Measurements from ENCODE around the gene ATP8B4.
"Not testable (repeated sequence)": the region's sequence is repeated elsewhere in the genome, so short reads cannot be mapped to it uniquely, and the experiment has no call there.

Gene ATP8B4

DNA sequence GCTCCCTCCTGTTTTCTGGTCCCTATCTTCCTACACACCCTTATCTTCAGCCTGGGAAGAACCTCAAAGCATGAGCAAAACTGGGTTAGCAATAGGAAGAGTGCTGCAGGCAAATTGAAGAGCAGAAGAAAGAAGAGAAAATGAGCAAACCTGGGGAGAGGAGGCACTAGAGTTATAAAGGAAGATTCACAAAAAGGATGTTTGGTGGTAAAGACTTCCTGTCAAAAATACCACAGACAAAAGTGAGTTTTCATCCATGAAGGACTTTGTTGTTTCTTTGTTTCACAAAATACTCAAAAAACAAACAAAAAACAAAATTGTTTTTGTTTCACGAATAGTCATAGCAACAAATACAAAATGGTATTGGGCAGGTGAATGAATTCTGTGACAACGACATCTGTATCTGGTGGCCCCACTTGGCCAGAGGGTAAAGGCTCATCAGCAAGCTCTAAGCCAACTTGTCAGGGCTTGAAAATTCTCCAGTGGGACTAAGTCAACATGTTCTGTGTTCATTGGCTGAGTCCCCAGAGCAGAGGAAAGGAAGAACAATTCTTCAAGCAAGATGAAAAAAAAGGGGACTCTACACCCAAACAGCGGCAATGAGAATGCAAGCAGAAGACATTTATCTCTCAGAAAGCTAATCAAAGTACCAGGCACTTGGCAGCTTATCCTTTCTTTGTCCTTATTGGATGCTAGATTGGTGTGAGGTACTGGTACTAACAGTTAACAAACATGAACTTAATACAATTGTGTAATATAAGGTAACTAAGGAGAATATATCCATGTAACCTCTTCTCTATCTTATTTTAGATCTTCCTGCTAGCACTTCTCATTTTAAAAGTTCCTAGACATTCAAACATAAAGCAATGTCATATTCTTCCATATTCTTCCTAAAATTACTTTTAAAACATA, 9.7 kb downstream of the ATP8B4 start:
- no peak for DNase-seq (ENCODE audit: low spot score)
- FAIRE-seq: no peak

DNA sequence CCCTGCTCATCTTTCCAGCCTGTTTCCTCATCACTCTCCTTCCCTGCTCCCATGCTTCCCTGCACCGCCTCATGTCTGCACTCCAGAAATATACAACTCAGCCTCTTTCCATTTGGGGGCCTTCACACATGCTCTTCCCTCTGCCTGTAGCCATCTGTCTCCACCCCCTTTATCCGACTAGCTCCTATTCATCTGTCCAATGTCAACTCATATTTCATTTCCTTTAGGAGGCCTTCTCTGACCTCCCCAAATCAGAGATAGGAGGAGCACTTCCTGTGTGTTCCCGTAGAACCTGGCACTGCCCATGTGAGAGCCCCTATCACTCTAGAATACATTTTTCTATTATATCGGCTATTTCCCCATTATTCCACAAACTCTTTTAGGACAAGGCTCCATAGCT, 10.6 kb downstream of the ATP8B4 start:
- DNase-seq (ENCODE audit: low spot score): no peak
- FAIRE-seq: no peak

DNA sequence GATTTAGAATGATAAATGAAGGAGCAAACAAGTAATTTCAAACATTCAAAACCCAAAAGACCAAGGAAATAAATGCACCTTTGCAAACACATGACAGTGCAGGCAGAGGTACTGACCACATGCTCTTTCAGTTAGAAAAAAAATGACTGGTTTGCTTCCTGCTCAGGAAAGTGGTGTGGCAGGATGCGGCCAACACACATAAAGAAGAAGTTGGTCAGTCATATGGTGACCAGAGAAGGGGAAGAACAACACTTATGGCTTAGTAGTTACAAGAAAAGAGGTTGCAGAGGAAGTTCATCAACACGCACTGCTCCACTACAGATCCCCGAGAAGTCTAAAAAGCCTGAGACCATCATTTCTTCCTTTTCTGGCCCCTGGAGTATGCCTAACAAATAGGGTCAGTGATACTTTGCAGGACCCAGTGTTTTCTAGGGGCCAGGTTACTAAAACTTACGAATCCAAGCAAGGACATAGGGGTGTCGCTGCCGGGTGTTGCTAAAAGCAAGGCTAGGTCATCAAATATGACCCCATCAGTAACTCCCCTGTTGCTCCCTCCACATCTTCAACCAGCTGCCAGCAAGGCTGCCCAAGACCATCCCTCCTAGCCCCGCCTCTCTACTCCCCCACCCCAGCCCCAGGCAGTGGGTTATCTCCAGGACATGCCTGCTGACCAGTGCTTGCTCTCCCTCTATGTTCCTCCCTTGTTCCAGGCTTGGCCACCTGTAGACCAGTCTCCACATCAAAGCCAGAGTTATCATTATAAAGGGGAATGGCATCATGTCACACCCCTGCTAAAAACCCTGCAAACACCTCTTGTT, 11.2 kb downstream of the ATP8B4 start:
- FAIRE-seq: no peak
- DNase-seq (ENCODE audit: low spot score): no peak

DNA sequence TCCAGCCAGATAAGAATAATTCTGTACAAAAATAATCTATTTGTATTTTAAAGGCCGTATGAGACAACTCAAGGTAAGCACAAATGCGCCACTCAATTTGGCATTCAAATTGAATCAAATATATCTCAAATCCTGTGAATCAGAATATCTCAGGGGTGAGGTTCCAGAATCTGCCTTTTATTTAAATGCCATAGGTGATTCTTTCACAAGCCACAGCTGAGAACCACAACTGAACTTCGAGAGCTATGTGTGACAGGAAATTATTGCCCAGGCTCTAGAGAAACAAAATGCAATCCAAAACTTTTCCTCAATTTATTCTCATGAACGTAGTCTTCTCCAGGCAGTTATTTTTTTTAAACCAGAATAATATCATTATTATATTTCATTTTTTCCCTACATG, 11.9 kb downstream of the ATP8B4 start:
- DNase-seq (ENCODE audit: low spot score): no peak
- FAIRE-seq: no peak

DNA sequence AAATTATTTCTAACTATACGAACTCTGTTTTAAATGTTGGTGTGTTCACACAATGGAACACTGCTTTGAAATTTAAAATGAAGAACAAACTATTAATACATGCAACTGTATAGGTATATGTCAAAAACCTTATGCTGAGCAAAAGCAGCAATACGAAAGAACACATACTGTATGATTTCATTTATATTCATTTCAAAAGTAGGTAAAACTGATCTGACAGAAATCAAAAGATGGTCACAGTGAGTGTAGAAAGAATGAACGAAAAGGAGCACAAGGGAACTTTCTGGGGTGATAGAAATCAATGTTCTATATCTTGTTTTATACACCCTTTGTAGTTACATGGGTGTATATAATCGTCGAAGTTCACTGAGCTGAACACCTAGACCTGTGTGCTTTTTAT, 12.6 kb downstream of the ATP8B4 start:
- no peak for DNase-seq (ENCODE audit: low spot score)
- no peak for FAIRE-seq

DNA sequence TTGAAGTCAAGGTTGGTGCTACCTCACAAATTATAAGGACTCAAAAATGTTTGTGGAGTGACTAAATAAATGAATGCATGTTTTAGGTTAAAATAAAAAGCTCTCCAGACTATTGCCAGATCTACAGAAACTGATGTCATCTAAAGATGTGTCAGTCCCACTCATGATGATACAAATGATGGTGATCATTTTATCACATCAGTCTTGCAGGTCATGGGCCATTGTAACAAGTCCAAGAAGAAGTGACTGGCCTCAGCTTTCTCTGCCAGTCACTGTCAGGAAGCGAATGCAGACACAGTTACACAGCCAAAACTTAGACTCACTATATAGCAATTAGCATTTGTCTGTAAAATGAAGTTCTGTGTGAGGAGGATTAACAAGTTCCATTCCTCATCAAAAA, 18.5 kb downstream of the ATP8B4 start:
- DNase-seq (ENCODE audit: low spot score) (no peak), FAIRE-seq (no peak)

DNA sequence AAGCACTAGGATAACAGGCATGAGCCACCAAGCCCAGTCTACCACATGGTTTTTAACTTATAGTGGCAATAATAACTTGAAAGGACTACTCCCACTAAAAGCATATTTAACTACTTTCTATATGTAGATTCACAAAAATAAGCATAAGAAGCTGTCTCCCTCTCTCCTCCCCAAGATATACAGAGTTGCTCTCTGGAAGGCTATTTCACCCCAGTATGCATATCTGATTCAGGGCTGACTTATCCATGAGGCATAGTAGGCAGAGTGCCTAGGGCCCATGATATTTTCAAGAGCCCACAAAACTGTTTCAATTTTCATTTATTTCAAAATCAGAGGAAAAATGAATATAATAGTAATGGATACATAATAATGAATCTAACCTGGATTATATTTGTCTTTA, 20.5 kb downstream of the ATP8B4 start:
- no peak for DNase-seq (ENCODE audit: low spot score)
- FAIRE-seq: no peak

DNA sequence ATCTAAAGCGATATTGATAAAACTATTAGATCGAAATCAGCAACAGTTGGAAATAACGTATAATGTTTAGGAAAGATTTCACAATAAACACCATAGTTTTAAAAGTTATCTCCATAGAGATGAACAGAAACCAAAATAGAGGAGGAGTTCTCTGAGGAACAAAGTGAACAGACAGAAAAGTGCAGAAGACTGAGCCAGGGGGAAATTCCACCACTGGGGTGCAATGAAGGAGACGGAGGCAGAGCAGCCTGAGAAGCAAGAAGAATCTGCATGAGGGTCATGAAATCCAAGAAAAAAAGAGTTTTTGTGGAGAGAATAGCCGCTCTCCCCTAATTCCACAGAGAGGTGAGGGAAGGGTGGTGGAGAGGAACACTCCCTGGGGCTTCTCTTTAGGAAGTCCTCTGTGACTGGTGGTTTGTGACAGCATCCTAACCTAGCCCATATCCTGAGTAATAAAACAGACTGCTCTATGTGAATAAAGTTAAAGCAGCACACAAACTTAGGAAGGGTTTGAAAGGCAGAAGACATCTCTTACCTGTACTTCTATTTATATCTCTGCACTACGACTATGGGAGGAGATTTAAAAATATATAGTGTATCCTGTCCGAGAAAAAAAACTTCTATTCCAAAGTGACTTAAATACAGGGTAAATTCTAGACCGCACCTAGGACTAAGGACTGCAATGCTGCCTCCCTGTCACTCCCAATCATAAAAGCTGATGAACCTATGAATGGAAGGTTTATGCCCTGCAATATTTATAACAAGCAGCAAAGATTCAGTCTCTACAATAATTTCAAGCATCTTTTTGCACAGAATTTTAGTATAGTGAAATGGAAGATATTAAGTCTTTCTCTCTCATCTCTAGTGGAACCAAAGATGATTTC, 22.9 kb downstream of the ATP8B4 start:
- no peak for FAIRE-seq

DNA sequence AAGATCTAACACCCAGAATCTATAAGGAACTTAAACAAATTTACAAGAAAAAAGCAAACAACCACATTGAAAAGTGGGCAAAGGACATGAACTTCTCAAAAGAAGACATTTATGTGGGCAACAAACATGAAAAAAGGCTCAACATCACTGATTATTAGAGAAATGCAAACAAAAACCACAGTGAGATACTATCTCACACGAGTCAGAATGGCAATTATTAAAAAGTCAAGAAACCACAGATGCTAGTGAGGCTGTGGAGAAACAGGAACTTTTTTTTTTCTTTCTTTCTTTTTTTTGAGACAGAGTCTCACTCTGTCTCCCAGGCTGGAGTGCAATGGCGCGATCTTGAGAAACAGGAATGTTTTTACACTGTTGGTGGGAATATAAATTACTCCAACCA, 29.6 kb downstream of the ATP8B4 start:
- FAIRE-seq; DNase-seq (ENCODE audit: low spot score): not testable (repeated sequence)

More for the DNA sequence above, 22.9 kb downstream of the ATP8B4 start:
- no peak for DNase-seq (ENCODE audit: low spot score)

DNA sequence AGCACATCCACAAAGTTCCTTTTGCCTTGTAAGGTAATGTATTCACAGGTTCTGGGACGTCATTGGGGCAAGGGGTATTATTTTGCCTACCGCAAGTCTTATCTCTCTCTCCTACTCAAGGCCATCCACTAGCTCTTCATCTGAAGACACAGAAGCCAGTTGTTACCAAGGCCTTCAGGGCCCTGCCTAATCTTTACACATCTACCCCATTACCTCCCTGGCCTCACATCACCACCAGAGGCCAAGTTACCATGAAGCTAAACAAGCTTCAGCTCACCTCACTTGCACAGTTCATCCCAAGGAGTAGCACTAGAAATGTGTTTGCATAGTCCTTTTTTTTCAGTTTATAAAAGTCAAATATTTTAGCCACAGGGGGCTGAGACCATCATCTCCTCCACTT, 34.1 kb downstream of the ATP8B4 start:
- DNase-seq (ENCODE audit: low spot score) (no peak), FAIRE-seq (no peak)

DNA sequence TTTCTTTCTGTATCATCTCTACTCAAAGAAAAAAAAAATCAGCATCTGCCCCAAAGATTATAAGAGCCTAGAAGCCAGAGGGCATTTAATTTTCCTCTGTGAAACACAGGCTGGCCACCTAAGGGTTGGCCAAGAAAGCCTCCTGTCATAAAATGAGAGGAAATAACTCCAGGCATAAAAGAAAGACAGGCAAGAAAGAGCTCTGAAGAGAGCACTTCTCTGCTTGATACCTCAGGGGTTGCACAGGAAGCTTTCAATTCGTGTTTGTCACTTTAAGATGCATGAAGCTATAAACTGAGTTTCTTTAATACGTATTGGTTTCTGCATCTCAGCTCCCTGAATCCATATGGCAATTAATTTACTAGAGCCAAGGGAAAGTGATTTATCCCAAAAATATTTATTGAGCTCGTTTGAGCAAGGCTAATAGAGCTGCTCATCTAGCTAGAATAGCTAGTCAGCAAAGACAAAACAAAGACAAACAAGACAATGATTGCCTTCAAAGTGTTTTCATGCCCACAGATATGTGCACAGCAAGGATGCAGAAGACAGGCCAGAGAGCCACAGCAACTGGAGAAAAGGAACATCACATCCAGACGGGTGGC, 35.5 kb downstream of the ATP8B4 start:
- FAIRE-seq (no peak), DNase-seq (ENCODE audit: low spot score) (no peak)

DNA sequence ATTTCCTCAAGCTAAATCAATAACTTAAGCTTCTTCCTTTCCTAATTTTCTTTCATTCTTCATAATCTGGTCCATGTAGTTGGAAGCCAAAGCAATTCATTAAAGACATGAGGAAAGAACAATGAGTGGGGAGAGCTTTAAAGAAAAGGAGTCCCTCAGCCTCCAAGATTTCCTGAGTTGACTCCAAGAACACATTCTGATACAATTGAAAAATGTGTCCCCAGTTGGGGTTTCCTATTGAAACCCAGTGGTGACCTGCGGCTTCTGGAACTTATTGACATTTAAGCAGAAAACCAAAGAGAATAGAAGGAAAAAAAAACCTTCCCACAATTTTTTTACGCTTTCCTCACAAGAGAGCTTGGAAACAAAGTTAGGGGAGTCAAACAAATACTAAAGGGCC, 37.0 kb downstream of the ATP8B4 start:
- DNase-seq (ENCODE audit: low spot score): no peak
- FAIRE-seq: no peak

DNA sequence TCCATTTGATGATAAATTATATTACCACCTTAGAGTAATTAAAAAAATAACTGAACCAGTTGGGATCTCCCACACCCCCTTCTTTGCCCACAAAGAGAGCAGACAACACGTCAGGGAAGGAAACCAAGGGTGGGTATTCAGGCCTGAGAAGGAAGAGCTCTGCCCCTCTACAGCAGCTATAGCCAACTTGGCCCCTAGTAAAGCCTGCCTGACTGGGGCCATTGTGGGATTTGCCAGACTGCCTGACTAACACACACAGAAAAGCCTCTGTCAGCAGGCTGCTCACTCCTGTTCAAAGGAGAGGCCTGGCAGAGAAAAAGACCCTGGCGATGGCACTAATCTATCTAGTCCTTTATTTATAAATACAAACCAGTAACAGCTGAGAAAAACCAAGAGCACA, 41.4 kb downstream of the ATP8B4 start:
- FAIRE-seq: no peak

DNA sequence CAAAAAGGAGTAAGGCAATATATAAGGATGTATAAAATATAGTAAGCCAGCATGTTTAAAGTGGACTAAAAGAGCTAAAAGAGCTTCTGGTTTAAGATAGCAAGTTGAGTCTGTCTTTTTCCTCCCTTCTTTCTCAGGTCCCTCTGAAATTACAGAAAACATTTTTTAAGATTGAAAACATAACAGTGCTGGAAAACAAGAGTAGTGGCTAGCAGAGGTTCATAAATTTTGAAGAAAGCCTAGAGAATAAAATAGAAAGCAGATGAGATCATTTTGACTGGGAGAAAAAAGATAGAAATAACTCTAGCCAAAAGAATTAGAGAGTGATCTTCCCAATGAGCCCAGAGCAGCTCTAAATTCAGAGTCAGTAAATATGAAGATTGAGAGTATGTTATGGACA, 41.9 kb downstream of the ATP8B4 start:
- FAIRE-seq: no peak
- DNase-seq (ENCODE audit: low spot score): no peak

More for the DNA sequence above, 41.4 kb downstream of the ATP8B4 start:
- DNase-seq (ENCODE audit: low spot score): no peak

DNA sequence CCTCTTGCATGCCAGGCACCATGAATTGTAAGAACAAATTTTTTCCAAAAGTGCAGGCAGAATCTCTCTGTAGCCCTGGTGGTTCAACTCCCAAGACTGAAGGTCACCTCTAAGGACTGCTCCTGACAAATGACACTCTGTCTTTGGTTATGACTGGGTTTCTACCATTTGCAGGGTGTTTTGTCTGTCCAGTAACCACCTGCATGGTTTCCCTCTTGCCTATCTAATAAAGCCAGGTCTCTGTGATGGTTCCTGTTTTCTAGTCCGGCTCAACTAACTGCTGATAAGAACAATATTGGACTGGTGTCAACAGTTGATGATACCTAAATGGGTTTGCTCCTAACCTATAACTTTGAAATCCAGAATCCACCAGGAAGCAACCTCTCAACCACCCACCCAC, 43.7 kb downstream of the ATP8B4 start:
- DNase-seq (ENCODE audit: low spot score) (no peak), FAIRE-seq (no peak)

DNA sequence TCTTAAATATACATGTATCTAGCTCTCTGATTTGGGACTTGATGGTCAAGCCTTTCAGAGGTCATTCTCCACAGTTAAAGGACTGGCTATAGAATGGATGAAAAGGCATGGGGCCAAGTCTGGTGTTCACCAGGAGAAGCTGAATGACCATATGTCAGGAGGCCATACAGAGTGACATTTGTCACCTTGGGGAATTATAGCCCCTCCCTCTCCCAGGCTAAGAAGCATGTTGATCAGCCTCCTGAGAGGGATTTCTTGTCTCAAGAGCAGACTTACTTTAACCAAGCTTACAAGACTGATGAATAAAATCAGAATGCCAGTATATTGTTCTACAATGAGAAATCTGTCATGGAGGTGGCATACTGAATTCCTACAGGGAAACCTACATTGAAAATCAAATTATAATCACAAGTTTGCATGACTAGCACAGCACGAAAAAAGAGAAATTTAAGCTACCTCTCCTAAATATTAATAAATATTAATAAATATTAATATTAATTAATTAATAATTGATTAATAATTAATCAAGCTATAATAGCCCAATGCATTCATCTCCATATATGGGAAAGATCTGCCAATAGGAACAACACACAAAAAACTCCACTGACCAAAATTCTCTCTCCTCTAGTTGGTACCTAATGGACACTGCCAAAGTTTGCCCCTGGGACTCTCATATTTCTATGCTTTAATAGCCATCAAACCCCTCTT, 47.3 kb downstream of the ATP8B4 start:
- DNase-seq (ENCODE audit: low spot score): no peak
- no peak for FAIRE-seq

DNA sequence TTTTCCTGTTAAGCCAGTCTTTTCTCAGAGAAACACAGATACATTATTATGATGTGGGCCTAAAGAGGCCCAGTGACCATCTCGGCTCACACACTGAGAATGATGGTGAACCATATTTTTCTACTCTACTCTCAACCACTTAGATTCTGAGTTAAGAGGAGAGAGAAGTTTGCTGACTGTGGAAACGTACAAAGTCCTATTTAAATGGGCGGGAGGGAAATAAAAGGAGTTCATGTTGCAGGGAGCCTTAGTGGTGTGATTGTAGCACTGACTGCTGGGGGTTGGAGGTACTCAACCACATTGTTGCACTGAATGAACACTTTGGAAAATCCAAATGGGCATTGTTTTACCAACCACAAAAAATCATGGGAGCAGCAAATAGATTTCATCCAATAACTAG, 51.0 kb downstream of the ATP8B4 start:
- DNase-seq (ENCODE audit: low spot score): no peak

DNA sequence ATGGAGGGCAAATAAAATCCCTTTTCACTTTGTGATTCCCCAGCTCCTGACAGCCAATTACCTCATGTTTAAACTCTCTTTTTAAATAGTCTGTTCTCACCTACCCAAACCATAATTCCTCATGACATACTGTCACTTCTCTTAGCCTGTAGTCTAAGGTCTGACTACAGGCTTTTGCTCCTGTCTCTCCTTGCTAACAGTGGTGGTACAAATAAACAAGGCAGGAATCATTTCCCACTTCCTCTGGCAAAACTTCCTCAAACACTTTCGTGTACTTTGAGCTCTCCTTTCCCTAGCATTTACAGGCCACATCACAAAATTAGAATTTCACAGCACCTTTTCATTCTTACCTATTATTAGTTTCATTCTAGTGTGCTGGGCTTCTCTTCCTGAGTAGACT, 51.8 kb downstream of the ATP8B4 start:
- no peak for DNase-seq (ENCODE audit: low spot score)
- no peak for FAIRE-seq

More for the DNA sequence above, 51.0 kb downstream of the ATP8B4 start:
- no peak for FAIRE-seq

DNA sequence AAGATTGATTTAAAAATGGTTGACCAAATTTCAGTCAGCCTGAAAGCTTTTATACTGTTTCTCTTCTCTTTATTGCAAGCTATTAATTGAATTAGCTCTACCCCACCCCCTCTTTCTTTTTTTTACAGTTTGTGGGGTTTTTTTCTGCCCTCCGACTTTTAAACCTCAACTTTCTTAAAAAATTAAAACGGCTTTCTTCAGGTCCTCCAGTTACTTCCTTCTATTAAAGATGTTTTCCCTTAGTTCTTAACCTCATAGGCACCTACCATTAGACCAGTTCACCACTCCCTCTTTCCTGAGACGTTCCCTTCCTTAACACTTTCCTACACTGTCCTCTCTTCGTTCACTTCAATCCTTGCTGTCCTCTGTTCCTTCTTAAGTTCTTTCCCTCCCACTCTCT, 52.4 kb downstream of the ATP8B4 start:
- FAIRE-seq (no peak), DNase-seq (ENCODE audit: low spot score) (no peak)

DNA sequence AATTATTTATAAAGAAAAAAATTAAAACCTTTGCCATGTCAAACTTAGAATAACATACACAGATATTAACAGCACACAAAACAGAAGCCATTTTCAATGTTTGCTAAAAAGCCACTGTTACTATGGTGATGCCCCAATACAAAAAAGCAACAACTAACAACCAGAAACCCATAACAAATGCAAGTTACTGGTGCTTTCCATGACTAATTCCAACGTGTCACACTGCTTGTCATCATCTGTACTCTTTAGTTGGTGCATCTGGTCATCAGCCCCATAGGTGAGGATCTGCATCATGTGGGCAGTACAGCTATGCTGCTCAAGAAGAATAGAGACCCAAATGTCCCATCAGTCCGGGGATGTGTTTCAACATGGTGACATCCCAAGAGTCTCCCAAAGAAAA, 52.8 kb downstream of the ATP8B4 start:
- DNase-seq (ENCODE audit: low spot score) (no peak), FAIRE-seq (no peak)
